ENCODE data around the gene KANSL1.

GRCh38 chr17:46141645-46142044 is 51.6 kb downstream of the KANSL1 start:
- TF ChIP-seq EZH2 (IDR thresholded peaks at IDR 0.05; ENCODE audit: borderline replicate concordance) (no peak), CTCF (IDR thresholded peaks at IDR 0.05; ENCODE audit: poor library complexity) (no peak), EZH2phosphoT487 (IDR thresholded peaks at IDR 0.05; ENCODE audit: low read depth, severe bottlenecking, unreplicated experiment) (no peak)

All from hepatocyte (in vitro differentiated cells).